CD4-positive, alpha-beta T cell treated with Interleukin-2 at 100 ng/mL for 4 hours (primary cell): ENCODE measurements around the gene ANO5.

Experiments
- DNase-seq: peaks from one replicate; pipeline ENCODE4 v3.0.0-alpha.2; 2020; ENCODE audit warnings: low spot score

The ANO5 gene

DNA sequence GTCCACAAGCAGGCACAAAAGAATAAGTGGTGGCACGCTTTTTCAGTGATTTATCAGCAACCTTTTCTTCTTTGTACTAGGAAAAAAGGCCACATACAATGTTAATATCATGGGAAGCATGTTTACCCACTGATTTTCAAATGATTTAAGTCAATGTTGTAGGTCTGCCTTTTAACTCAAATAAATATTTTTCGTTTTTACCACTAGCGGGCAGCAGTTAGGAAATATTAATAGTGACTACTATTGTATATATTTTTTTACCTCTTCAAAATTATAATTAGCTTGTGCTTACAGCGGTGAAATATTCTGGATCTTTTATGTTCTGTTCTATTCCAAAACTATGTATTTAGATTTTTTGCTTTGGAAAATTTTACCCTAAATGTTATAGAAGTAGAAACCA lies 138.9 kb downstream of the ANO5 start:
- no peak for DNase-seq
